ENCODE results near the gene PNPT1. TPM values are rescaled to one million over a fixed set of nuclear protein-coding genes. Genes with fewer than 3 reads are reported as not detected.

The PNPT1 gene
- 58.3 and 65.9 TPM in 2 replicates for polyA plus RNA-seq (2011; rRNA removed)
- 18.7 and 19.5 TPM in 2 replicates for polyA plus RNA-seq (2012; cell fraction: cytosol; rRNA removed)
- polyA plus RNA-seq (2012; cell fraction: nucleus; rRNA removed): 17.8 and 21.9 TPM in 2 replicates
- 48.4 to 63.6 TPM (median 49.6 TPM) in 3 replicates for polyA plus RNA-seq (2017; fragmentation: RNase III; extraction: RNeasy Plus Mini Kit Qiagen cat#74134 plus additional on column Dnase treatment)
- polyA minus RNA-seq (2011; rRNA and poly(A)+ RNA removed): 15.0 and 21.1 TPM in 2 replicates

DNA sequence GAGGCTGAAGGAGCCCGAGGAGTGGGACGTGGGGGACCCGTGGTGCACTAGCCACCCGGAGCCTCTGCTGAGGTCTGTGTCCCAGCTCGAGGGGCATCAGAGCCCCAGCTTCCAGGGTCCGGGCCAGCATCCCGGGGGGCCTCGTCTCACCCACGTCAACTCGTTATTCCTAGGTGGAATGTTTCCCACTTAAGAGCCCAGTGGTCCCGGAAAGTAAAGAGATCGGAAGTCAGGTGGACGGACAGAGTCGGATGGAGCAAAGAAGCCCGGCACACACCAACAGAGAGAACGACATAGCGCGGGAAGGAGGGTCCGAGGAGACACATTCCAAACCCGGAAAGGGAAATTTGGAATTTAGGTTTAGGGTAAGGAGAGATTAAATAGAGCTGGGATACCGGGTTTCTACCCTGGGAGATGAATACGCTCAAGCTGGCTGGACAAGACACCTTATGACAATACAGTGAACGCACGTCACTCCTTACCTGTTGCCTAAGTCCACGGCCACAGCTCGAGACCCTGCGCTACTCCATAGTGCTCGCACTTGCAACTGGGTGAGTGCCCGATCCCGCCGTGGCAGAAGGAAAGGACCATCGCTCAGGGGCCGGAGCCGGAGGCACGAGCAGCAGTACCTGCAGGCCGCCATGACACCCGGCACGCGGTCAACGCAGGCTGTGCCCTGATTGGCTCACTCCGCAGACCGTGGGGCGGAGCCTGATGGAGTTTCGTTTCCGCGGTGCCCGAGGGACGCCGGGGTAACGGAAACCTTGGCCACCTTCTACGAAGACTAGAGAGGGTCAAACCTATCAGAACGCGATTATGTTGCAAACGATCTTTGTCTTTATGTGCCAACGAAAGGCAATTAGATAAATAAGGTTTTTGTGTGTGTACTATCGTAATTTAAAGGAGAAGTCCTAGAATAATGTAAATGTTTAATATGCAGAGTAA, at the start of gene PNPT1:
Gene PNPT1 (minus strand): TSS at position 664 of the 945 bp plus-strand sequence. CDS start 21 bp downstream, at position 643.
- H3K9me3 ChIP-seq: no peaks in the 10 kb centered on the region
- WGBS (ENCODE audit: missing lambda C conversion rate): 1% methylated on average over 56 of the region's 56 CpGs
- peak within 1 kb of the TSS; percentile 69 to 95 for H3K27ac ChIP-seq
- peak within 1 kb of the TSS; percentile 93 for H3K4me2 ChIP-seq
- ATAC-seq: peak; percentile 99 to 100
- peaks cover 13% of the 10 kb centered on the region; the same call in 2 of the 3 replicates for H3K4me1 ChIP-seq
- peak; percentile 14; the same call in 1 of the 2 replicates for TF ChIP-seq GATA3 (IDR thresholded peaks at IDR 0.05; ENCODE audit: borderline replicate concordance)
- TF ChIP-seq HOXB13 (CRISPR knock-in tag; IDR thresholded peaks at IDR 0.05; ENCODE audit: low read depth): 0 out of 2 replicates have a peak, but pooled peaks have one; percentile 48
- TF ChIP-seq CEBPB (IDR thresholded peaks at IDR 0.05): peak; percentile 65 to 83; a peak in 3 of 4 replicates
- TF ChIP-seq JUNB (IDR thresholded peaks at IDR 0.05): no peak
- peak; percentile 41; the same call in 1 of the 2 replicates for TF ChIP-seq BHLHE40 (IDR thresholded peaks at IDR 0.05; ENCODE audit: low read depth, low read length)
- 0 out of 2 replicates have a peak, but pooled peaks have one; percentile 36 for TF ChIP-seq MAZ (IDR thresholded peaks at IDR 0.05; ENCODE audit: borderline replicate concordance, low read depth, low read length)
- TF ChIP-seq CHD4 (IDR thresholded peaks at IDR 0.05; ENCODE audit: borderline replicate concordance): no peak
- TF ChIP-seq POLR2AphosphoS2 (conservative IDR thresholded peaks at IDR 0.05; ENCODE audit: low read length): no peak
- TF ChIP-seq KDM5A (IDR thresholded peaks at IDR 0.05): peak; percentile 94
- TF ChIP-seq, protein P1, sequence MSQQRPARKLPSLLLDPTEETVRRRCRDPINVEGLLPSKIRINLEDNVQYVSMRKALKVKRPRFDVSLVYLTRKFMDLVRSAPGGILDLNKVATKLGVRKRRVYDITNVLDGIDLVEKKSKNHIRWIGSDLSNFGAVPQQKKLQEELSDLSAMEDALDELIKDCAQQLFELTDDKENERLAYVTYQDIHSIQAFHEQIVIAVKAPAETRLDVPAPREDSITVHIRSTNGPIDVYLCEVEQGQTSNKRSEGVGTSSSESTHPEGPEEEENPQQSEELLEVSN (IDR thresholded peaks at IDR 0.05; ENCODE audit: borderline replicate concordance, low read depth): peak; percentile 78
- TF ChIP-seq, protein P2, sequence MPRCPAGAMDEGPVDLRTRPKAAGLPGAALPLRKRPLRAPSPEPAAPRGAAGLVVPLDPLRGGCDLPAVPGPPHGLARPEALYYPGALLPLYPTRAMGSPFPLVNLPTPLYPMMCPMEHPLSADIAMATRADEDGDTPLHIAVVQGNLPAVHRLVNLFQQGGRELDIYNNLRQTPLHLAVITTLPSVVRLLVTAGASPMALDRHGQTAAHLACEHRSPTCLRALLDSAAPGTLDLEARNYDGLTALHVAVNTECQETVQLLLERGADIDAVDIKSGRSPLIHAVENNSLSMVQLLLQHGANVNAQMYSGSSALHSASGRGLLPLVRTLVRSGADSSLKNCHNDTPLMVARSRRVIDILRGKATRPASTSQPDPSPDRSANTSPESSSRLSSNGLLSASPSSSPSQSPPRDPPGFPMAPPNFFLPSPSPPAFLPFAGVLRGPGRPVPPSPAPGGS (IDR thresholded peaks at IDR 0.05): peak; percentile 82; the same call in 2 of the 3 replicates
- peak; percentile 96 for TF ChIP-seq POLR2A (IDR thresholded peaks at IDR 0.05; ENCODE audit: low read length)
- TF ChIP-seq, protein P3, sequence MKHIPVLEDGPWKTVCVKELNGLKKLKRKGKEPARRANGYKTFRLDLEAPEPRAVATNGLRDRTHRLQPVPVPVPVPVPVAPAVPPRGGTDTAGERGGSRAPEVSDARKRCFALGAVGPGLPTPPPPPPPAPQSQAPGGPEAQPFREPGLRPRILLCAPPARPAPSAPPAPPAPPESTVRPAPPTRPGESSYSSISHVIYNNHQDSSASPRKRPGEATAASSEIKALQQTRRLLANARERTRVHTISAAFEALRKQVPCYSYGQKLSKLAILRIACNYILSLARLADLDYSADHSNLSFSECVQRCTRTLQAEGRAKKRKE (CRISPR knock-in tag; IDR thresholded peaks at IDR 0.05; ENCODE audit: low read depth): 0 out of 2 replicates have a peak, but pooled peaks have one; percentile 73
- TF ChIP-seq FOSB (CRISPR knock-in tag; IDR thresholded peaks at IDR 0.05): no peak
- TF ChIP-seq, protein P4, sequence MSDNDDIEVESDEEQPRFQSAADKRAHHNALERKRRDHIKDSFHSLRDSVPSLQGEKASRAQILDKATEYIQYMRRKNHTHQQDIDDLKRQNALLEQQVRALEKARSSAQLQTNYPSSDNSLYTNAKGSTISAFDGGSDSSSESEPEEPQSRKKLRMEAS (IDR thresholded peaks at IDR 0.05): peak; percentile 100
- peak; percentile 98 for TF ChIP-seq PHF8 (IDR thresholded peaks at IDR 0.05; ENCODE audit: borderline replicate concordance, low read depth)
- no peak for TF ChIP-seq ZC3H11A (IDR thresholded peaks at IDR 0.05)
- TF ChIP-seq, protein P5, sequence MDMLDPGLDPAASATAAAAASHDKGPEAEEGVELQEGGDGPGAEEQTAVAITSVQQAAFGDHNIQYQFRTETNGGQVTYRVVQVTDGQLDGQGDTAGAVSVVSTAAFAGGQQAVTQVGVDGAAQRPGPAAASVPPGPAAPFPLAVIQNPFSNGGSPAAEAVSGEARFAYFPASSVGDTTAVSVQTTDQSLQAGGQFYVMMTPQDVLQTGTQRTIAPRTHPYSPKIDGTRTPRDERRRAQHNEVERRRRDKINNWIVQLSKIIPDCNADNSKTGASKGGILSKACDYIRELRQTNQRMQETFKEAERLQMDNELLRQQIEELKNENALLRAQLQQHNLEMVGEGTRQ (IDR thresholded peaks at IDR 0.05): peak; percentile 82
- TF ChIP-seq SREBF2 (IDR thresholded peaks at IDR 0.05): no peak
- peak; percentile 57; the same call in 1 of the 2 replicates for TF ChIP-seq HOXB5 (CRISPR knock-in tag; IDR thresholded peaks at IDR 0.05)
- peak; percentile 55 to 84; a peak in 4 of 5 replicates for TF ChIP-seq JUN (IDR thresholded peaks at IDR 0.05)
- no peak for TF ChIP-seq KDM1A (IDR thresholded peaks at IDR 0.05; ENCODE audit: low read depth)
- TF ChIP-seq TFCP2L1 (CRISPR knock-in tag; IDR thresholded peaks at IDR 0.05): peak; percentile 85; the same call in 1 of the 2 replicates
- TF ChIP-seq SMC3 (IDR thresholded peaks at IDR 0.05): no peak
- TF ChIP-seq MYC (IDR thresholded peaks at IDR 0.05; ENCODE audit: borderline replicate concordance, low read length): peak; percentile 99
- TF ChIP-seq RFX5 (IDR thresholded peaks at IDR 0.05): 0 out of 2 replicates have a peak, but pooled peaks have one; percentile 25
- ChIA-PET CTCF (interaction anchor here (1.2 kb wide), 1 partner anchor 8 kb away, joined by 3 read pairs; no protein-coding TSS in a partner anchor), POLR2A (interaction anchor here (0.5 kb wide), 1 partner anchor 424 kb away, joined by 4 read pairs; no protein-coding TSS in a partner anchor)
- FAIRE-seq: peak; percentile 98
- peak within 1 kb of the TSS; percentile 61 for H3K4me3 ChIP-seq
- peak; percentile 96 to 98 for DNase-seq (ENCODE audit: low read depth in 1 of 2, low spot score in 1 of 2)

All from A549 (cell line).